Upper lobe of left lung (tissue), 6 donors: Measurements from ENCODE around the gene NDUFS1. TPM values are rescaled to one million over a fixed set of nuclear protein-coding genes. Genes with fewer than 3 reads are reported as not detected.

Experiments
- ATAC-seq, 2 donors: fragments of 200-7000 bp; cut with Tn5 transposase; one replicate each; pipeline ENCODE4 v1.9.1; 2022; ENCODE audit warnings: mild to moderate bottlenecking in 2 of 2, moderate library complexity in 2 of 2; ENCODE audit not compliant: low FRiP score in 2 of 2
- DNase-seq, 2 donors: peaks; one replicate each; pipeline ENCODE4 v3.0.0-alpha.2; 2019 to 2020
- H3K27ac ChIP-seq, 4 donors: fragments of 200-600 bp; sonication (generic); one replicate each; pipeline ENCODE4 v1.5.1; 2016 to 2019
- H3K27me3 ChIP-seq, 4 donors: fragments of 200-600 bp; sonication (generic); one replicate each; pipeline ENCODE4 v1.5.1; 2017 to 2019
- H3K36me3 ChIP-seq, 4 donors: fragments of 200-600 bp; sonication (generic); one replicate each; pipeline ENCODE4 v1.5.1; 2016 to 2019
- H3K4me1 ChIP-seq, 4 donors: fragments of 200-600 bp; sonication (generic); one replicate each; pipeline ENCODE4 v1.5.1; 2018 to 2019
- H3K4me3 ChIP-seq, 4 donors: fragments of 200-600 bp; sonication (generic); one replicate each; pipeline ENCODE4 v1.5.1; 2017 to 2019; ENCODE audit warnings: mild to moderate bottlenecking in 2 of 4, moderate library complexity in 1 of 4
- H3K9me3 ChIP-seq, 4 donors: fragments of 200-600 bp; sonication (generic); one replicate each; pipeline ENCODE4 v1.5.1; 2018 to 2019
- EP300 ChIP-seq, 4 donors: sonication (generic); formaldehyde crosslinking; IDR thresholded peaks; one replicate each; pipeline ENCODE4 v1.5.1; 2017; ENCODE audit warnings: antibody characterized with exemption in 4 of 4, control low read depth in 2 of 4
- POLR2A ChIP-seq, 4 donors: fragments of 450-650 bp; IDR thresholded peaks; one replicate each; pipeline ENCODE4 v1.5.1; 2016 to 2017; ENCODE audit warnings: antibody characterized with exemption in 4 of 4, mild to moderate bottlenecking in 2 of 4
- POLR2AphosphoS5 ChIP-seq, 2 donors: sonication (generic); formaldehyde crosslinking; IDR thresholded peaks; one replicate each; pipeline ENCODE4 v1.5.1; 2017; ENCODE audit warnings: antibody characterized with exemption in 2 of 2
- WGBS, 2 donors: methylation state at CpG; one replicate each; pipeline ENCODE4 v1.1.5; 2017 to 2018; 5-methylcytosine and 5-hydroxymethylcytosine counted together
- total RNA-seq, 6 donors: library from RNA; depleted of rRNA in 4 of 6; stranded (reverse); fragments of >200 nt in 4 of 6; gene quantifications; one replicate each; pipeline versions ENCODE4 v1.1.0 to v1.2.1, GENCODE V29; 2016 to 2021
- TF ChIP-seq, protein P1 (sequence below), 6 experiments: fragments of 450-650 bp in 4 of 6; fragments of 200-600 bp in 2 of 6; sonication (generic) in 2 of 6; IDR thresholded peaks; one replicate each; pipeline ENCODE4 v1.5.1; 2016 to 2019; ENCODE audit warnings: antibody characterized with exemption in 6 of 6
- donor health status: DM: no; HTN: no; CAD: no; lungs with moderate emphysema.
- donor health status: DM: no; HTN: yes; CAD: no; lungs with severe emphysema.

The NDUFS1 gene
- total RNA-seq, 6 donors from 2014 or later: 27.9 to 64.0 (median 55.7) TPM

DNA sequence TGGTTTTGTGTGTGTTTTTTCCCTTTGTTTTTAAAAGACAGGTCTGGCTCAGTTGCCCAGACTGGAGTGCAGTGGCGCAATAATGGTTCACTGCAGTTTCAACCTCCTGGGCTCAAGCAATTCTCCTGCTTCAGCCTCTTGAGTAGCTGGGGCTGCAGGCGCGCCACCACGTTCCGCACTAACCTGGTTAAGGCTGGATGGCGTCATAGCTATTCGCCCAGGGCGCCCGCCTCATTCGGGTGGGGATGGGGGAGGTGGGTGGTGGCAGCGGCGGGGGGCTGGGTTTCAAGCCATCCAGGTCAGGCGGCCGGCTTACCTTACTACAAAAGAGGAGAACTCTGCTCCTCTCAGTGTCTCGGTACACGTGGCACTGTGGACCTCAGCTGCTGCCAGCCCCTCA lies 43.2 kb upstream of the NDUFS1 start:
- no peak for ATAC-seq
- 74 to 82% methylated on average over 3 to 16 of the region's 16 CpGs for WGBS, 2 donors

DNA sequence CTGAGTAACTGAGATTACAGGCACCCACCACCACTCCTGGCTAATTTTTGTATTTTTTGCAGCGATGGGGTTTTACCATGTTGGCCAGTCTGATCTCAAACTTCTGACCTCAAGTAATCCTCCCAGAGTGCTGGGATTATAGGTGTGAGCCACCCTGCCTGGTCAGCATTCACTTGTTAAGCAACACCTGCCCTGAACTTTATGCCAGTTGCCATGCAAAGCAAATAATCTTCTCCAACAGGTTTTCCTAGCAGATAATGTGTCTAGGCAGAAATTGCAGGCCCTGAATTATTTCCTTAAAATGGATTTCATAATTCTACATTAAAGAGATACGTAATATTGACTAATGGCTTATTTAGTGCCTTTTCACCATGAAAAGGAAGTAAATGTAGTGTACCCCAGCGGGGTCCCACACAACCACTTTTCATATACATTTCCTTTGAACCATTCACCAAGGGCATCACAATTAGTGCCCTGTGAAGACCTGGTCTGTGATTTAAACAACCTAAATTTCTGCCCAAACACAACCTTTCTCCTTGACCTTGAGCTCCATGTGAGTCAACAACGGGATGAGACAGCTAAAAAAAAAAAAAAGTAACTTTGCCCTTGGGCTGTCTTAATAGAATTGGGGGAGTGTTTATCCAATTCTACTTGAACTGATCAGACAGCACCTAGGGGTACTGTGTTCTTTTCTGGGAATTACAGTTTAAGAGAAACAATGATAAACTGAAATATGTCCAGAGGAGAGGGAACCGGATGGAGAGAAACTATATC lies 42.0 kb upstream of the NDUFS1 start:
- no peak overlapping the region for H3K27ac ChIP-seq

More for the DNA sequence above, 43.2 kb upstream of the NDUFS1 start:
- DNase-seq: peak in 1 of 2 donors; percentile 50
- Histone ChIP-seq H3K27ac (no peak overlapping the region), H3K9me3 (no peaks in the 10 kb centered on the region), H3K27me3 (no peaks in the 10 kb centered on the region), H3K4me3 (no peak overlapping the region), H3K36me3 (no peaks in the 10 kb centered on the region), H3K4me1 (no peaks in the 10 kb centered on the region)
- TF ChIP-seq, protein P1, sequence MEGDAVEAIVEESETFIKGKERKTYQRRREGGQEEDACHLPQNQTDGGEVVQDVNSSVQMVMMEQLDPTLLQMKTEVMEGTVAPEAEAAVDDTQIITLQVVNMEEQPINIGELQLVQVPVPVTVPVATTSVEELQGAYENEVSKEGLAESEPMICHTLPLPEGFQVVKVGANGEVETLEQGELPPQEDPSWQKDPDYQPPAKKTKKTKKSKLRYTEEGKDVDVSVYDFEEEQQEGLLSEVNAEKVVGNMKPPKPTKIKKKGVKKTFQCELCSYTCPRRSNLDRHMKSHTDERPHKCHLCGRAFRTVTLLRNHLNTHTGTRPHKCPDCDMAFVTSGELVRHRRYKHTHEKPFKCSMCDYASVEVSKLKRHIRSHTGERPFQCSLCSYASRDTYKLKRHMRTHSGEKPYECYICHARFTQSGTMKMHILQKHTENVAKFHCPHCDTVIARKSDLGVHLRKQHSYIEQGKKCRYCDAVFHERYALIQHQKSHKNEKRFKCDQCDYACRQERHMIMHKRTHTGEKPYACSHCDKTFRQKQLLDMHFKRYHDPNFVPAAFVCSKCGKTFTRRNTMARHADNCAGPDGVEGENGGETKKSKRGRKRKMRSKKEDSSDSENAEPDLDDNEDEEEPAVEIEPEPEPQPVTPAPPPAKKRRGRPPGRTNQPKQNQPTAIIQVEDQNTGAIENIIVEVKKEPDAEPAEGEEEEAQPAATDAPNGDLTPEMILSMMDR (IDR thresholded peaks at IDR 0.05): no peak
- no peak for TF ChIP-seq EP300 (IDR thresholded peaks at IDR 0.05)
- TF ChIP-seq POLR2A (IDR thresholded peaks at IDR 0.05): no peak
- no peak for TF ChIP-seq POLR2AphosphoS5 (IDR thresholded peaks at IDR 0.05)

DNA sequence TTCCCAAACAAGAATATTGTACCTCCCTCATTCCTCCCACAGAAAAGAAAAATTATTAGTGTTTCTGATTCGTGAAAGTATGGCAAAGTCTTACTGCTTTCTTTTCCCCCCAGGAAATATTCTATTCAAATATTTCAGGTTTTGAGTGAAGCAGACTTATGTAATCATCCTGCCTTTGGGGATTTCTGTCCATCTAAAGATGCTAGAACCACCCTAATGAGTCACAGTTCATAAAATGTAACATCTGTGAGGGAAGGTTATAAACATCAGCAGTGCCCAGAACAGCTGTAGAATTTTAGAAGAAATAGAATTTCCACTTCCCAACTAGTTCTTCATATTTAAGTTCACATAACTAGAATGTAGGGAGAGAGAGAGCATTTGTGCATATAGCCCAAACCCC lies 39.4 kb upstream of the NDUFS1 start:
- Histone ChIP-seq H3K4me3 (no peak overlapping the region), H3K4me1 (no peaks in the 10 kb centered on the region), H3K27ac (no peak overlapping the region), H3K36me3 (no peaks in the 10 kb centered on the region), H3K27me3 (no peaks in the 10 kb centered on the region), H3K9me3 (no peaks in the 10 kb centered on the region)
- ATAC-seq (peak in 1 of 2 donors; percentile 83), DNase-seq (no peak)
- TF ChIP-seq POLR2AphosphoS5 (IDR thresholded peaks at IDR 0.05) (no peak), EP300 (IDR thresholded peaks at IDR 0.05) (no peak), POLR2A (IDR thresholded peaks at IDR 0.05) (no peak)
- TF ChIP-seq, protein P1 (IDR thresholded peaks at IDR 0.05): no peak
- 62 to 72% methylated on average over 1 of the region's 1 CpG for WGBS, 2 donors

More for the DNA sequence above, 42.0 kb upstream of the NDUFS1 start:
- no peak for ATAC-seq
- H3K27me3 ChIP-seq: no peaks in the 10 kb centered on the region
- WGBS, 2 donors: 66 to 68% methylated on average over 5 of the region's 5 CpGs
- no peaks in the 10 kb centered on the region for H3K9me3 ChIP-seq
- TF ChIP-seq, protein P1 (IDR thresholded peaks at IDR 0.05): no peak
- TF ChIP-seq POLR2A (IDR thresholded peaks at IDR 0.05) (no peak), EP300 (IDR thresholded peaks at IDR 0.05) (no peak), POLR2AphosphoS5 (IDR thresholded peaks at IDR 0.05) (no peak)
- H3K4me3 ChIP-seq: no peak overlapping the region
- no peaks in the 10 kb centered on the region for H3K4me1 ChIP-seq
- no peak for DNase-seq
- H3K36me3 ChIP-seq: no peaks in the 10 kb centered on the region

DNA sequence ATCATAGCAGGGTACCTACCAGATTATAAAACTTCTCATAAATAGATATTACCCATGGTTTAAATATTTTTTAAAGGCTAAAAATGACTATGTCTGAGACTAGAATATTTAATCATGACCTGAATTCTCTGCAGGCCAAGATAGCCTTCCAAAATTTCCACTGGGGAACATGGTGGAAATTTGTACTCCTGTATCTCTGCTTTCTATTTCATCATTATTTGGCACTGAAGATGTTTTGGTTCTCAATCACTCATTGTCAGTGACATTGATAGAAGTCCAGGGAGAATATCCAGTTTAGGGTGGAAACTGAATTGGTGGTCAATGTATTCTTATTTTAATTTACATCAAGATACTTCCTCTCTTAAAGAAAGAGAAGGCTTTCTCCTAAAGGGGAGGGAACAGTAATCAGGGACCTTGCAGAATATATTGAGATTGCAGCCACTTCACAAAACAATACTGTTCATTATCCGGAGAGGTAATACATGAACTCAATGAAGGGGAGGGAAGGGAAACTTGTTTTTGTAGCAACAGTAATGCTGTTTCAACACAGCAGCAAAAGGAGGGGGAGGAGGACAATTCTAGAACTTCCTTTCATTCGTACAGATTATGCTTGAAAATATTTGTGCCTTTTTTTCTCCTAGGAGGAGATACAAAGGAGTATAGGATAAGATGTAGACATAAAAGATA lies 34.6 kb upstream of the NDUFS1 start:
- Histone ChIP-seq H3K4me3 (no peak overlapping the region), H3K27me3 (no peaks in the 10 kb centered on the region), H3K27ac (no peak overlapping the region), H3K9me3 (no peaks in the 10 kb centered on the region), H3K36me3 (no peaks in the 10 kb centered on the region), H3K4me1 (no peaks in the 10 kb centered on the region)
- peak in 1 of 2 donors; percentile 34 for ATAC-seq
- DNase-seq: no peak
- TF ChIP-seq, protein P1 (IDR thresholded peaks at IDR 0.05): no peak
- TF ChIP-seq EP300 (IDR thresholded peaks at IDR 0.05) (no peak), POLR2AphosphoS5 (IDR thresholded peaks at IDR 0.05) (no peak), POLR2A (IDR thresholded peaks at IDR 0.05) (no peak)
- 30 to 41% methylated on average over 2 of the region's 2 CpGs for WGBS, 2 donors
